Endometrial microvascular endothelial cells (primary cell): ENCODE data around the gene LRP1. TPM values are rescaled to one million over a fixed set of nuclear protein-coding genes. Genes with fewer than 3 reads are reported as not detected.

Source experiments
- in situ Hi-C: cut with HindIII; loops from 2 replicates; pipeline ENCODE4 v1.10.0; 2017; ENCODE audit warnings: low sequenced_read_pairs, low pct_unique_long_range_greater_than_20kb; ENCODE audit errors: inconsistent ontology term
- total RNA-seq: library from RNA; depleted of rRNA; stranded (reverse); fragments of >200 nt; gene quantifications from one replicate; pipeline ENCODE4 v1.2.3, GENCODE V29; 2015; ENCODE audit errors: inconsistent ontology term

Gene LRP1
- total RNA-seq, 1 donor from 2014 or later: 3.1 TPM

DNA sequence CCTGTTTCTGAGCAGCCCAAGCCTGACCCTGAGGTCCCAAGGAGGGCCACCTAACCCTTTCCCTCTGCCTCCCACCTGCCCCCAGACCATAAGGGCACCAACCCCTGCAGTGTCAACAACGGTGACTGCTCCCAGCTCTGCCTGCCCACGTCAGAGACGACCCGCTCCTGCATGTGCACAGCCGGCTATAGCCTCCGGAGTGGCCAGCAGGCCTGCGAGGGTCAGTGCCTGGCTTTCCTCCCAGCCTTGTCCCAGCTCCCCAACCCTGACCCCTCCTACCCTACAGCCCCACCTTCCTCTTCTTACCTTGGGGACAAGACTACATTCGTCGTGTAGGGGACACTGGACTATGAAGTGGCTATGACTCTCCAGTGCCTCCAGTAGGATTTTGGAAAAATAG lies 52.8 kb downstream of the LRP1 start:
- in situ Hi-C loops: no loop called here

DNA sequence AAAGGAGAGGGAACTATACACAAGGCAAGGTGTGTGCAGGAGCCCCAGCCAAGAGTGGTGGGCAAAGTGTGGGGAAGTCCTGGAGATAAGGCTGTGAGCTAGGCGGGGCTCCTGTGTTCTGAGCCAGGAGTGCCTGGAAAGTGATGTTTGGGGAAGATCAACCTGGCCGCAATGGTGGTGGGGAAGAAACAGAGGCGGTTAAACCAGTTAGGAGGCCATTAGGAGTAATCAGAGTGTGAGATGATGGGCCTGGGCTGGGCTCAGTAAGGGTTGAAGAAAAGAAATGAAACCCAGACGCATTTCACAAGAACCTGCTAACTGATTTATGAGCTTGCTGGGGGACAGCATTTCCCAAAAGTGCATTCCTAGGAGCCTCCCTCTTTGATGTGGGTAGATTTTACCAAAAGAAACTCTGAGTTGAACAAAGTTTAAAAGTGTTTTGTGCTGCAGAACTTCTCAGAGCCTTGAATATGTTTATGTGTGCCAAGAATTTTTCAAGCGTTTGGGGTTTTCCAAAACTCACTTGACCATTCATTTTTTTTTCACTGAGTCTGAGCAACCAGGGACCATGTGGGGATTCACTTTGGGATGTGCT lies 53.4 kb downstream of the LRP1 start:
- in situ Hi-C loops: no loop called here

DNA sequence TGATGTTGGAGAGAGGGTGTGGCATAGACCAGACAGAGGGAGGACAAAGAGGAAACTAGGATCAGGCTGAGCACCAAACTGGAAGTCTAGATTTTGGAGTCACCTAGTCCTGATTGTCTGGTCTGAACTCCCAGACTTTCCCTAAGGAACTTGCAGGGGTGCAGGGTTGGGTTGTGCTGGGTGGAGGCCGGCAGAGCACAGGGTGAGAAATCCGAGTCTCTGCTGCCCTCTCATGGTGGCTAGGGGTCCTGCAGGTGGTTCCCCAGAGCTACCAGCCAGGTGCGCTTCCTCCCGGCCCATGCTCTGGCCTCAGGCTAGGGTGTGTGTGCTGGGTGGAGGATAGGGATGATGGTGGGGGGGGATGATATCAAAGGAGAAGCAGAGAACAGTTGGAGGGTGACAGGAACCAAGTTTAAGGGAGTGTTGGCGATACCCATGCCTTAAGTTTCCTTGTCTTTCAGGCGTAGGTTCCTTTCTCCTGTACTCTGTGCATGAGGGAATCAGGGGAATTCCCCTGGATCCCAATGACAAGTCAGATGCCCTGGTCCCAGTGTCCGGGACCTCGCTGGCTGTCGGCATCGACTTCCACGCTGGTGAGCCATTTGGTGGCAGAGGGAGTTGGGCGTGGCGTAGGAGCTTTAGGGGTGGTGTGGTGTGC lies 54.8 kb downstream of the LRP1 start:
- in situ Hi-C loops: no loop called here

DNA sequence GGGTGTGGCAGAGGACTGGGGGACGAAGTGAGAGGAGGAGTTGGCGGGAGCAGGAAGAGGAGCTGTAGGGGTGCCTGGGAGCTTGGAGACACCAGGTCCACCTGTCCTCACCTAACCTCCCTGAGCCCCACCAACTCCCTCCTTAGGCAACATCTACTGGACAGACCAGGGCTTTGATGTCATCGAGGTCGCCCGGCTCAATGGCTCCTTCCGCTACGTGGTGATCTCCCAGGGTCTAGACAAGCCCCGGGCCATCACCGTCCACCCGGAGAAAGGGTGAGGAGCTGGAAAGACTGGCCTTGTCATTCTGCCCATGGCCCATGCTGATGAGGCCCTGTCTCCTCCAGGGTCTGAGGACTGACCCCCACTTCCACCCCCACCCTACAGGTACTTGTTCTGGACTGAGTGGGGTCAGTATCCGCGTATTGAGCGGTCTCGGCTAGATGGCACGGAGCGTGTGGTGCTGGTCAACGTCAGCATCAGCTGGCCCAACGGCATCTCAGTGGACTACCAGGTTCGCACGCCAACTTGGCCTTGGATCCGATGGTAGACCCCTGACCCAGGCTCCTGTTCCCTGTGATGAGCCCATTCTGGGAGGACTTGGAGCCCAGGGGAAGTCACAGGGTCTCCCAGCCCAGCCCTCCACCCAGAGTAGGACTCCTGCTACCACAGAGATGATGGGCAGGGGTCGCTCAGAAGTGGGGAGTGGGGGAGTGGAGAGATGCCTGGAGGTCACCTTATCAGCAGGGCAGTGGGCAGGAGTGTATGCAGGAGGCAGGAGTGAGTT lies 55.8 kb downstream of the LRP1 start:
- in situ Hi-C loops: no loop called here

DNA sequence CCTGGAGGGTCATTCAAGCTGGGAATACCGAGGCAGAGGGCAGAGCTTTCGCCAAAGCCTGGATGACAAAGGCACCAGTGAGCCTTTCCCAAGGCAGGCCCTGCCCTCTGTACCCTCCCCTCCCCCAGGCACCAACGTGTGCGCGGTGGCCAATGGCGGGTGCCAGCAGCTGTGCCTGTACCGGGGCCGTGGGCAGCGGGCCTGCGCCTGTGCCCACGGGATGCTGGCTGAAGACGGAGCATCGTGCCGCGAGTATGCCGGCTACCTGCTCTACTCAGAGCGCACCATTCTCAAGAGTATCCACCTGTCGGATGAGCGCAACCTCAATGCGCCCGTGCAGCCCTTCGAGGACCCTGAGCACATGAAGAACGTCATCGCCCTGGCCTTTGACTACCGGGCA lies 57.1 kb downstream of the LRP1 start:
- in situ Hi-C loops: no loop called here

DNA sequence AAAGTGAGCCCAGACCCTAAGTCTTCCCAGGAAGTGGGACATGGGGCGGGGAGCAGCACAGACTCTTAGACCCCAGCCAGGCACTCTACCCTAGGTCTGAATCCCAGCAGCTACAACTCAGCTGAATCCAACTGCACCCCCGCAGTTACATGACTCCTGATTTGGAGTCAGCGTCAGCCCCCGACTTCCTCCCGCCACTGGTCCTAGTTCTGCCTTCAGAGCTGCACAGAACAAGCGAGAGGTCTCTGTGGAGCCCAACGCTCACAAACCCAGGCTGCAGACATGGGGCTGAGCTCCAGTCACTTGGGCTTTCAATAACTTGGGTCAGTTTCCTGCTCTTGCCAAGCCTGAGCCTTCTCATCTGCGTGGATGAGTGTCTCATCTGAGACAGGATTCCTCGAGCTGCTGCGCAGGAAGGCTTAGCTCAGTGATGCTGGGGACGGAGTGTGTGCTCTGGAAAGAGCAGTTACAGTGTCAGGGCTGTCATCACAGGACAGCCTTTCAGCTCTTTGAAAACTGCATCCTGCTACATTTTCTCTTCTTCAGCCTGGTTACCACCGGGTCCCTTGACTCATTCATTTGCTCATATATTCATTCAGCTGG lies 57.7 kb downstream of the LRP1 start:
- in situ Hi-C loops: no loop called here

DNA sequence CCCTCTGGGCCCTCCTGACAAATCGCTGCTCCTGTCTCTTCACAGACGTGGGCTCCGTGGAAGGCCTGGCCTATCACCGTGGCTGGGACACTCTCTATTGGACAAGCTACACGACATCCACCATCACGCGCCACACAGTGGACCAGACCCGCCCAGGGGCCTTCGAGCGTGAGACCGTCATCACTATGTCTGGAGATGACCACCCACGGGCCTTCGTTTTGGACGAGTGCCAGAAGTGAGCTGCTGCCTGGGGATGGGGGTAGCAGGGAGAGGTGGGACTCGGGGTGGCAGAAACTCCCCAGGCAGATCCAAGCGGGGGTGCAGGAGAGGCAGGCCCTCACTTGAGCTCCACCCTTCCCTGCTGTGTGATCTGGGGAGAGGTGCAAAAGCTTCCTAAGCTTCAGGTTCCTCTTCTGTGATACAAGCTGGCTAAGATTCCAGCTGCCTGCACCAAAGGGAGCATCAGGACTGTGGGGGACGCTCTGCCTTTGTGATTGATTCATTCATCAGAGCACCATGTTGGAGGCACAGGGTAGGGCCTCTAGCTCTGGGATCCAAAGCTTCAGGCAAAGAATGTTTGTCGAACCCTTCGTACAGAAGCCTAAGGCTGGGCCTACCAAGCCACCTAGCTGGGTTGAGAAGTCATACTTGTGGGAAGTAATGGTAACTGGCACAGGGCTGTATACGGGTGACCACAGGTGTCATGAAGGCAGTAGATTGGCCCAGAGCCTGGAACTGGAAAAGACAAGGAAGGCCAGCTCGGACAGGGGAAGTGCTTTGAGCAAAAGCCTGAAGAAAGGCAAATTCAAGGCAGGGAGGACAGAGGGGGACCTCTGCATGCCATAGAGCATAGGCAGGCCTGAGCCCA lies 59.2 kb downstream of the LRP1 start:
- in situ Hi-C loops: no loop called here

DNA sequence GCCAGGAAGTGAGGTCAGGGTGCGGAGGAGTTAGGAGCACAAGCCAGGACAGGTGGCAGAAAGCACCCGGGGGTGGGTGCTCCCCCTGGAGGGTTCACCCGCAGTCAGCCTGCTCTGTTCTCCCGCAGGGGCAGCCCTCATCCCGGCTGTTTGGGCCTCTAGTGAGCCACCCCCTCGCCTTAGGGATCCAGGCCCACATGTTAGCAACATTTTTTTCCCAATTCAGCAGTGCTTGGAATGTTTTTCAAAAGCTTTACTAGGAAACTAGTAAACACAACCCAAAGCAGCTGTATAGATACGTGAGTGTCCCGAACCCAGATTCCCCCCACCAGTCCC lies 59.8 kb downstream of the LRP1 start:
- in situ Hi-C loops: no loop called here

DNA sequence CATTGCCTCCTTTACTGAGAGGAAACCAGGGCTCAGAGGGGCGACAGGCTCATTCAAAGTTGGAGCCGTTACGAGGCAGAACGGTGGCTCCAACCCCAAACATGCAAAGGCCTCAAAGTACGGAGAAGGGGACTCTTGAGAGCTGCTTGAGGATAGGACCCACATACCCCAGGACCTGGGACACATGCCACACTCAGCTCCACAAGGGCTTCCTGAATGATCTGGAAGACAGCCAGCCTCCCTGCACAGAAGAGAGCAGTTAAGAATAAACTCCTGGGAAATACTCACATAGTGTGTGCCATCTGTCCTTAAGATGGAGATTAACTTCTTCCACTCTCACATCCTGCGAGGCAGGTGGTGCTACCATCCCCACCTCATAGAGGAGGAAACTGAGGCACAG lies 61.8 kb downstream of the LRP1 start:
- in situ Hi-C loops: no loop called here

DNA sequence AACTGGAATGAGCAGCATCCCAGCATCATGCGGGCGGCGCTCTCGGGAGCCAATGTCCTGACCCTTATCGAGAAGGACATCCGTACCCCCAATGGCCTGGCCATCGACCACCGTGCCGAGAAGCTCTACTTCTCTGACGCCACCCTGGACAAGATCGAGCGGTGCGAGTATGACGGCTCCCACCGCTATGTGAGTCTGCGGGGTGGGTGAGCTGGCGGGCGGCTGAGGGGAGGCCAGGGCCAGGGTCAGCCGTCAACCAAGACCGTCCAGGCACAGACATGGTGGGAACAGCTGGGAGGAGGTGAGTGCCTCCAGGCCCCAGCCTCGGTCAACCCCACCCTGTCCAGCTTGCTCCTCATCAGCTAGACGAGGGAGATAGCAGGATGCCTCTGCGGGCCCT lies 62.5 kb downstream of the LRP1 start:
- in situ Hi-C loops: no loop called here

DNA sequence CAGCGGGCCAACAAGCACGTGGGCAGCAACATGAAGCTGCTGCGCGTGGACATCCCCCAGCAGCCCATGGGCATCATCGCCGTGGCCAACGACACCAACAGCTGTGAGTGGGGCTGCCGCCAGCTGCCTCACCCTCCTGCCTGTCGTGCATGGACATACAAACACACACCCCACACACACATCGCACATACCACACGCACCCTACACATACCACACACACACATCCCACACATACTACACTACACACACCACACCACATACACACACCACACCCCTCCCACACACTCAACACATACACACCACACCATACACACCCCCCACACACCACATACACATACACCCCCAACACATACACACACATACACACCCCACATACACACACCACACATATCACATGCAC lies 63.1 kb downstream of the LRP1 start:
- in situ Hi-C loops: no loop called here

DNA sequence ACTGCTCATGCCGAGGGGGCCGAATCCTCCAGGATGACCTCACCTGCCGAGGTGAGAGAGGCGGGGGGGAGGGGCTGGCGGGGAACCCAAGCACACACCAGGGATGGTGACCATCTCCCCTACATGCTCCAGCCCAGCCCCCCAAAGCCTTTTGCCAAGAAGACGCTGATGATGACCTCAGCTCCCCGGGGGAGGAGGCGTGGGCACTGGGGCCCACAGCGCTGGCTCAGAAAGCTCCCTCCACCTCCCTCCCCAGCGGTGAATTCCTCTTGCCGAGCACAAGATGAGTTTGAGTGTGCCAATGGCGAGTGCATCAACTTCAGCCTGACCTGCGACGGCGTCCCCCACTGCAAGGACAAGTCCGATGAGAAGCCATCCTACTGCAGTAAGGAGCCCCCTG lies 64.6 kb downstream of the LRP1 start:
- in situ Hi-C loops: no loop called here

DNA sequence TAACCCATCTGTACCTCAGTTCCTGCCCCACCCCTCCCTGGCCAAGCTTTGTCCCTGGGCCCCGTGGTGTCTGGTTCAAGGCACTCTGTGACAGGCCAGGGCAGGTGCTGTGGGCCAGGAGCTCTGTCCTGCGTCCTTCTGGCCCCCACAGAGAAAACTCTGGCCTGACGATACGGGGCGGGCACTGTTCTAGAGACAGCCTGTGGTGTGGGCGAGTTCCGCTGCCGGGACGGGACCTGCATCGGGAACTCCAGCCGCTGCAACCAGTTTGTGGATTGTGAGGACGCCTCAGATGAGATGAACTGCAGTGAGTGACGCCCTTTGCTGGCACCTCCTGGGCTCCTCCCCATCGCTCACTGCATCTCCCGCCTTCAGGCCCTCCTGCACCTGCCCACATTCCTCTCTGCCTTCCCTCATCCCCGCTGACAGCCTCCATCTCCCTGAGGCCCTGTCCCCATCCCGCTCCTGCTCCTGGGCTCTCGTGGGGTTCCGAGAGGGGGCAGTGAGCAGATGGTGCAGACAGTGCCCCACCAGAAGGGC lies 65.5 kb downstream of the LRP1 start:
- in situ Hi-C loops: no loop called here

DNA sequence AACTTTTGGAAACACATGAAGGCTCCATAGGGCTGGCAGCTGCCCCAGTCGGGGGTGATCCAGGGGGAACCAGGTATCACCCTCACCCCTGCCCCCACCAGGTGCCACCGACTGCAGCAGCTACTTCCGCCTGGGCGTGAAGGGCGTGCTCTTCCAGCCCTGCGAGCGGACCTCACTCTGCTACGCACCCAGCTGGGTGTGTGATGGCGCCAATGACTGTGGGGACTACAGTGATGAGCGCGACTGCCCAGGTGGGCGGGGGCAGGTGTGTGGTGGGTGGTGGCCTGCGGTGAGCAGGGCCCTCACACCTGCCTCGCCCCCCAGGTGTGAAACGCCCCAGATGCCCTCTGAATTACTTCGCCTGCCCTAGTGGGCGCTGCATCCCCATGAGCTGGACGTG lies 66.0 kb downstream of the LRP1 start:
- in situ Hi-C loops: no loop called here

DNA sequence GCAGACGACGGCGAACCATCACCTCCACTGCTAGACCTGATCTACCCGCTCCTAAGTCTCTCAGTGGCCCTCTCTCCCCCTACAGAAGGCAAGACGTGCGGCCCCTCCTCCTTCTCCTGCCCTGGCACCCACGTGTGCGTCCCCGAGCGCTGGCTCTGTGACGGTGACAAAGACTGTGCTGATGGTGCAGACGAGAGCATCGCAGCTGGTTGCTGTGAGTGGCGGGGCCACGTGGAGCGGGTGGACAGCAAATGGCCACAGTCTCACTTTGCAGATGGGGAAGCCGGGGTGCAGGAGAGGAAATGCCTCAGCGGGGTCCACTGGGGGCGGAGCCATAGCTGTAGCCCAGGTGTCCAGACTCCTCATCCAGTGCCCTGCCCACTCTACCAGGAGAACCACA lies 66.9 kb downstream of the LRP1 start:
- in situ Hi-C loops: no loop called here

DNA sequence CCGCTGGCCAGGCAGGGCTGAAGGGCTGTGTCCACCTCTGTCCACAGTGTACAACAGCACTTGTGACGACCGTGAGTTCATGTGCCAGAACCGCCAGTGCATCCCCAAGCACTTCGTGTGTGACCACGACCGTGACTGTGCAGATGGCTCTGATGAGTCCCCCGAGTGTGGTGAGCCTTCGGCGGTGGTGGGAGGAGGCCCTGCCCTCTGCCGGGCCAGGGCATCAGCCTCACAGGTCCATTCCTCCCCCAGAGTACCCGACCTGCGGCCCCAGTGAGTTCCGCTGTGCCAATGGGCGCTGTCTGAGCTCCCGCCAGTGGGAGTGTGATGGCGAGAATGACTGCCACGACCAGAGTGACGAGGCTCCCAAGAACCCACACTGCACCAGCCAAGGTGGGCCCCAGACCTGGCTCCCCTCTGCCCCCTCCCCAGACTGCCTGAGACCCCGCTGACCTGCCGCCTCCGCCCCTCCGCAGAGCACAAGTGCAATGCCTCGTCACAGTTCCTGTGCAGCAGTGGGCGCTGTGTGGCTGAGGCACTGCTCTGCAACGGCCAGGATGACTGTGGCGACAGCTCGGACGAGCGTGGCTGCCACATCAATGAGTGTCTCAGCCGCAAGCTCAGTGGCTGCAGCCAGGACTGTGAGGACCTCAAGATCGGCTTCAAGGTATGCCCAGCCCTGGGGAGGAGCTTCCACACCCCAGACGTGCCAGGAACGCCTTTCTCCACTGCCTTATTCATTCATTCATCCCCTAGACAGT lies 67.5 kb downstream of the LRP1 start:
- in situ Hi-C loops: no loop called here

DNA sequence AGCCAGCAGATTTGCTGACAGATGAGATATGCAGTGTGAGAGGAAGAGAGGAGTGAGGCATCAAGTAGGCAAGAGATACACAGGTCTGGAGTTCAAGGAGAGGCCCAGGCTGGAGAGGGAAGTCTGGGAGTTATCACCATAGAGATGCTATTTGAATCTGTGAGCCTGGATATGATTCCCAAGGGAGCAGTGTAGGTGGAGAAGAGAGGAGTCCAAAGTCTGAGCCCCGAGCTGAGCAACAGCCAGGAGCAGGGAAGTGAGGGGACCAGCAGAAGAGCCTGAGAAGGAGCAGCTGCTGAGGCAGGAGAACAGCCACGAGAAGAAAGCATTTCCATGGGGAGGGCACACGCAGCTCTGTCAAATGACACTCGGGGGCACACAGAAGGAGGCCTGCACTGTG lies 68.2 kb downstream of the LRP1 start:
- in situ Hi-C loops: no loop called here

DNA sequence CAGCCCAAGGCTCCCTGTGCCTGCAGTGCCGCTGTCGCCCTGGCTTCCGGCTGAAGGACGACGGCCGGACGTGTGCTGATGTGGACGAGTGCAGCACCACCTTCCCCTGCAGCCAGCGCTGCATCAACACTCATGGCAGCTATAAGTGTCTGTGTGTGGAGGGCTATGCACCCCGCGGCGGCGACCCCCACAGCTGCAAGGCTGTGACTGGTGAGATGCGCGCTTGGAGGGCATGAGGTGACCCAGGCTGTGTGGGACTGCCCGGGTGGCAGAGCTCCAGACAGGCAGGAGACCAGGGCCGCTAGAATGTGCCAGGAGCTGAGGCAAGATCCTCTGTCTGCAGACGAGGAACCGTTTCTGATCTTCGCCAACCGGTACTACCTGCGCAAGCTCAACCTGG lies 68.7 kb downstream of the LRP1 start:
- in situ Hi-C loops: no loop called here
